ENCODE results near the gene FAM151A. TPM values are rescaled to one million over a fixed set of nuclear protein-coding genes. Genes with fewer than 3 reads are reported as not detected.

Gene FAM151A
- total RNA-seq, 1 donor from 2014 or later: not detected

Other genes starting within 250 kb of the FAM151A start
- gene SSBP3, start 217.1 kb downstream of the FAM151A start, total RNA-seq: 39.1 TPM
- 1.2 TPM for gene ACOT11, start 75.3 kb downstream of the FAM151A start, total RNA-seq
- 0.82 TPM for gene MROH7, start 18.3 kb upstream of the FAM151A start, total RNA-seq
- 20.0 TPM for gene TTC4, start 92.3 kb upstream of the FAM151A start, total RNA-seq
- 3.3 TPM for gene PARS2, start 141.0 kb upstream of the FAM151A start, total RNA-seq
- gene TTC22, start 177.8 kb upstream of the FAM151A start, total RNA-seq: under 0.01 TPM